IMR-90 (cell line): ENCODE data around the gene PAXX.

ENCODE experiments used
- BHLHE40 ChIP-seq: fragments of 150-350 bp; IDR thresholded peaks from 2 replicates; pipeline ENCODE4 v1.6.1; 2016; ENCODE audit warnings: mild to moderate bottlenecking, low read depth, low read length
- CEBPB ChIP-seq: IDR thresholded peaks from 2 replicates; pipeline ENCODE4 v1.6.1; 2012; ENCODE audit warnings: low read depth, low read length, improper control_type of control experiment
- FOS ChIP-seq: fragments of 150-350 bp; IDR thresholded peaks from 2 replicates; pipeline ENCODE4 v1.6.1; 2016; ENCODE audit warnings: low read depth, low read length
- MXI1 ChIP-seq: IDR thresholded peaks from 2 replicates; pipeline ENCODE4 v1.6.1; 2012; ENCODE audit warnings: low read depth, mild to moderate bottlenecking, low read length, moderate library complexity, borderline replicate concordance
- POLR2A ChIP-seq: IDR thresholded peaks from 2 replicates; pipeline ENCODE4 v1.6.1; 2012; ENCODE audit warnings: mild to moderate bottlenecking, low read depth, low read length
- RAD21 ChIP-seq: IDR thresholded peaks from 2 replicates; pipeline ENCODE4 v1.6.1; 2012; ENCODE audit warnings: low read length, improper control_type of control experiment
- RFX5 ChIP-seq: IDR thresholded peaks from 2 replicates; pipeline ENCODE4 v1.8.0; 2012; ENCODE audit warnings: low read depth, mild to moderate bottlenecking, low read length, moderate library complexity
- SMC3 ChIP-seq: fragments of 150-350 bp; IDR thresholded peaks from 2 replicates; pipeline ENCODE4 v1.6.1; 2016; ENCODE audit warnings: low read depth, mild to moderate bottlenecking, antibody characterized with exemption, low read length, moderate library complexity
- TF ChIP-seq, protein P1 (sequence below): conservative IDR thresholded peaks from 2 replicates; pipeline ENCODE4 v1.5.1; 2012; ENCODE audit warnings: mild to moderate bottlenecking, low read depth, low read length, improper control_type of control experiment
- TF ChIP-seq, protein P2 (sequence below): fragments of 150-350 bp; IDR thresholded peaks from 2 replicates; pipeline ENCODE4 v1.6.1; 2016; ENCODE audit warnings: low read depth, mild to moderate bottlenecking, low read length, moderate library complexity, borderline replicate concordance

DNA sequence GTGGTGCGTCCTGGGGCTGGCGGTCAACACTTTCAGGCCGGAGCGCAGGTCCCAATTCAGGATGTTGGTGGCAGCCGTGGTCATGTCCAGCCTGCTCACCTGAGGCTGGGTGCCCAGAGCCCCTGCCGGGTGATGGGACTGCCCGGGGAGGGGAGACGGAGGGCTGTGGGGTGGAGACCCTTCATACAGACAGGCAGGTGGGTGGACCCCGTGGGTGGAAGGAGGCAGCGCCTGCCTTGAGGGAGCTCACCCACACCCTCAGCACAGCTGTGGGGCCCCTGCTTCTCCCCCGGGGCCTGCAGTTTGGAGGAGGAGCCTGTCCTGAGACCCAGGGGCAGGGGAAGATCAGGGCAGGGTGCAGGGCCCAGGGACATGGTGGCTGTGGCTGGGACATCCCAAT, 21.9 kb upstream of the PAXX start:
- no peak for TF ChIP-seq POLR2A
- TF ChIP-seq, protein P1, sequence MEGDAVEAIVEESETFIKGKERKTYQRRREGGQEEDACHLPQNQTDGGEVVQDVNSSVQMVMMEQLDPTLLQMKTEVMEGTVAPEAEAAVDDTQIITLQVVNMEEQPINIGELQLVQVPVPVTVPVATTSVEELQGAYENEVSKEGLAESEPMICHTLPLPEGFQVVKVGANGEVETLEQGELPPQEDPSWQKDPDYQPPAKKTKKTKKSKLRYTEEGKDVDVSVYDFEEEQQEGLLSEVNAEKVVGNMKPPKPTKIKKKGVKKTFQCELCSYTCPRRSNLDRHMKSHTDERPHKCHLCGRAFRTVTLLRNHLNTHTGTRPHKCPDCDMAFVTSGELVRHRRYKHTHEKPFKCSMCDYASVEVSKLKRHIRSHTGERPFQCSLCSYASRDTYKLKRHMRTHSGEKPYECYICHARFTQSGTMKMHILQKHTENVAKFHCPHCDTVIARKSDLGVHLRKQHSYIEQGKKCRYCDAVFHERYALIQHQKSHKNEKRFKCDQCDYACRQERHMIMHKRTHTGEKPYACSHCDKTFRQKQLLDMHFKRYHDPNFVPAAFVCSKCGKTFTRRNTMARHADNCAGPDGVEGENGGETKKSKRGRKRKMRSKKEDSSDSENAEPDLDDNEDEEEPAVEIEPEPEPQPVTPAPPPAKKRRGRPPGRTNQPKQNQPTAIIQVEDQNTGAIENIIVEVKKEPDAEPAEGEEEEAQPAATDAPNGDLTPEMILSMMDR, result no peak
- TF ChIP-seq BHLHE40, result no peak
- no peak for TF ChIP-seq CEBPB
- TF ChIP-seq SMC3, result no peak
- TF ChIP-seq MXI1, result no peak
- TF ChIP-seq, protein P2, sequence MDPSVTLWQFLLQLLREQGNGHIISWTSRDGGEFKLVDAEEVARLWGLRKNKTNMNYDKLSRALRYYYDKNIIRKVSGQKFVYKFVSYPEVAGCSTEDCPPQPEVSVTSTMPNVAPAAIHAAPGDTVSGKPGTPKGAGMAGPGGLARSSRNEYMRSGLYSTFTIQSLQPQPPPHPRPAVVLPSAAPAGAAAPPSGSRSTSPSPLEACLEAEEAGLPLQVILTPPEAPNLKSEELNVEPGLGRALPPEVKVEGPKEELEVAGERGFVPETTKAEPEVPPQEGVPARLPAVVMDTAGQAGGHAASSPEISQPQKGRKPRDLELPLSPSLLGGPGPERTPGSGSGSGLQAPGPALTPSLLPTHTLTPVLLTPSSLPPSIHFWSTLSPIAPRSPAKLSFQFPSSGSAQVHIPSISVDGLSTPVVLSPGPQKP, result no peak
- TF ChIP-seq FOS, result no peak
- TF ChIP-seq RAD21, result no peak
- TF ChIP-seq RFX5, result no peak
